ENCODE results near the gene VPS33B. TPM values are rescaled to one million over a fixed set of nuclear protein-coding genes. Genes with fewer than 3 reads are reported as not detected.

The VPS33B gene
- total RNA-seq, 4 donors from 2014 or later: 3.3 to 9.0 (median 8.1) TPM

DNA sequence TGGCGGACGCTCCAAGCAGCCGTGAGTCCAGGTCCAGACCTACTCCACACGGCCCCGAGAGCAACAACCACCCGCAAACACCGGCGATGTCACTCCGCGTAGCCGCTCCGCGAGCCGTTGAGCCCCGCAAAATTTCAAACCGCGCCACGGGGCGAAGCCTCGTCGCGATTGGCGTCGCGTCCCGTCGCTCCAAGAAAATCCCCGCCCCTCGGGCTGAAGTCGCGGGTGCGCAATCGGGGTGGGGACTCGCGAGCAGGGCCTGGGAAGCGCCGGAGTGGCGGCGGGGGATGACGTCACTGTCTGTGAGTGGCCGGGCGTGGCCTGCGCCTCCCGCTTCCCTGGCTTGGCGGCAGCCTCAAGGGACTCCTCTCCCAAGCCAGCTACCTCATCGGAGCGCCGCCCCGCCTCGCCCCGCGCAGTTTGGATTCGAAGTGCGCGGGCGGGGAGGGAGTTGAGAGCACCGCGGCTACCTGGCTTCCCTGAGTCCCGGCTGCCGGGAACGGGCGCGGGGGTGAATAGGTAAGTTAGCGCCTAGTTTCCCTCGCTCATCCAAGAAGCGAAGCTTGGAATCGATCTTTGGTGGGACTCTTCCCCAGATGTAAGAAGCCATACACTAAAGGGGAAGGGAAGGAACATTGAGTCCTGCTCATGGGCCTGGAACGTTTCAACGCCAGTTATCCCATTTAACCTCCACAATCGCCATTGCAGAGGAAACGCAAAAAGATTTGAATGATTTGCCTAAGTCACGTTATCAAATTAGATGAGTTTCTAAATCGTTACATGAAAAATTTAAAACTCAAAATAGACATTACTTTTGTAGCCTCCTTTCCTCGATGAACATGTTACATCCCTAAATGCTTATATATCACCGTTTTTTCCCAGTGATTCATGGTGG, 27.7 kb downstream of the VPS33B start, which contains the start of gene PRC1:
PRC1 (minus strand) TSS at position 119 of the 895 bp plus-strand sequence; CDS start at position 1, 118 bp downstream.
- H3K4me1 ChIP-seq: peaks cover 0 to 30% (median 0%) of the 10 kb centered on the region in 3 donors
- peak within 1 kb of the TSS; percentile 72 to 100 (median 81) for H3K4me3 ChIP-seq
- TF ChIP-seq POLR2A (IDR thresholded peaks at IDR 0.05): peak in 2 of 4 donors; percentile 74 to 78
- TF ChIP-seq, protein P1, sequence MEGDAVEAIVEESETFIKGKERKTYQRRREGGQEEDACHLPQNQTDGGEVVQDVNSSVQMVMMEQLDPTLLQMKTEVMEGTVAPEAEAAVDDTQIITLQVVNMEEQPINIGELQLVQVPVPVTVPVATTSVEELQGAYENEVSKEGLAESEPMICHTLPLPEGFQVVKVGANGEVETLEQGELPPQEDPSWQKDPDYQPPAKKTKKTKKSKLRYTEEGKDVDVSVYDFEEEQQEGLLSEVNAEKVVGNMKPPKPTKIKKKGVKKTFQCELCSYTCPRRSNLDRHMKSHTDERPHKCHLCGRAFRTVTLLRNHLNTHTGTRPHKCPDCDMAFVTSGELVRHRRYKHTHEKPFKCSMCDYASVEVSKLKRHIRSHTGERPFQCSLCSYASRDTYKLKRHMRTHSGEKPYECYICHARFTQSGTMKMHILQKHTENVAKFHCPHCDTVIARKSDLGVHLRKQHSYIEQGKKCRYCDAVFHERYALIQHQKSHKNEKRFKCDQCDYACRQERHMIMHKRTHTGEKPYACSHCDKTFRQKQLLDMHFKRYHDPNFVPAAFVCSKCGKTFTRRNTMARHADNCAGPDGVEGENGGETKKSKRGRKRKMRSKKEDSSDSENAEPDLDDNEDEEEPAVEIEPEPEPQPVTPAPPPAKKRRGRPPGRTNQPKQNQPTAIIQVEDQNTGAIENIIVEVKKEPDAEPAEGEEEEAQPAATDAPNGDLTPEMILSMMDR (IDR thresholded peaks at IDR 0.05): peak in 1 of 6 experiments; percentile 10
- no peaks in the 10 kb centered on the region for H3K27me3 ChIP-seq
- H3K9me3 ChIP-seq: no peaks in the 10 kb centered on the region
- DNase-seq: peak; percentile 90
- intact Hi-C loops (cut with DNase I): no loop called here
- WGBS, 2 donors: 0 to 1% methylated on average over 11 to 51 of the region's 75 CpGs
- H3K36me3 ChIP-seq: peaks cover 0 to 28% (median 14%) of the 10 kb centered on the region in 3 donors
- peak within 1 kb of the TSS; percentile 90 to 98 (median 97) for H3K27ac ChIP-seq

DNA sequence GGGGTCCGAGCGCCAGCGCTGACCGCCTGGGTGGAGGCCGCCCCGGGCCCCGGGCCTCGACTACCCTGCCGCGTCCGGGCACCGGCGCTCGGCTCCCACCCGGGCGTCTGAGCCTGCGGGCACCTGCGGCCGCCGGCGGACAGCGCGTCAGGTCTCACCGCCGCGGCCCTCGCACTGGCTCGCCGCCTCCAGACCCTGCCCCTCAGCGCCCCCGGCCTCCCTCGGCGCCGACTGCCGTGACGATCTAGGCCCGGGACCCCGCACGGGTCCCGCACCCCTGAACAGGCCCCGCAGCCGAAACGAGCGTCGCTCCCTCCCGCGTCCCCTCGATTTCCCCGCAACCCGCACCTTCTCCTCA, 28.4 kb downstream of the VPS33B start:
- intact Hi-C loops (cut with DNase I): no loop called here
- Histone ChIP-seq H3K4me1 (peaks cover 0 to 30% (median 0%) of the 10 kb centered on the region in 3 donors), H3K36me3 (peaks cover 0 to 21% (median 8%) of the 10 kb centered on the region in 3 donors), H3K27me3 (no peaks in the 10 kb centered on the region), H3K4me3 (peak overlapping the region; percentile 72 to 100 (median 81)), H3K27ac (peak overlapping the region; percentile 90 to 98 (median 97)), H3K9me3 (no peaks in the 10 kb centered on the region)
- no peak for DNase-seq
- WGBS, 2 donors: 0 to 2% methylated on average over 20 to 30 of the region's 50 CpGs
- TF ChIP-seq POLR2A (IDR thresholded peaks at IDR 0.05): no peak
- TF ChIP-seq, protein P1 (IDR thresholded peaks at IDR 0.05): no peak

DNA sequence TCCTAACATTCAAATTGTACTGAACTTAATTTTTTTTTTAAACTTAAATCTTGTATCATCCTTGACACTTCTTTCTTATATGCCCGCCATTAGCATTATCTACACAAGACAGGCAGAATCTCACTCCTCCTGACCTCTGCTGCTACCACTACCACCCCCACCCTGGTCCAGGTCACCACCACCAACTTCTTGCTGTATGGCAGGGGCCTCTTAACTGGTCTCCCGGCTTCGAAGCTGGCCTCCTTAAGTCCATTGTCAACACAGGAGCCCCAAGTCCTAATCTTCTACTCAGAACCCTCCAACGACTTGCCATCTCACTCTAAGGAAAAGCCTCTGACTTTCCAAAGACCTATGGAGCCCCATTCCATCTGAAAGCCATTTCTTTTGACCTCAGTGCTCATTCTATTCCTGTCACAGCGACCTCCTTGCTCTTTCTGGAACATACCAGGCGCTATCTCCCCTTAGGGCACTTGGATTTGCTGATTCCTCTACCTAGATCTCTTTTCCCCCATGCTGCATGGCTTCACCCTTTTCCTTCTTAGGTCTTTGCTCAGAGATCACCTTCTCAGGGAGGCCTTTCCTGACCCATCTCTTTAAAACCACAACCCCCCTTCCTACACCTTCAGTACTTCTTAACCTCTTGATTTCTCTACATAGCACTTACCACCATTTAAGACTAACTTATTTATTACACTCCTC, 30.7 kb downstream of the VPS33B start:
- no peak for DNase-seq
- 81 to 87% methylated on average over 6 of the region's 6 CpGs for WGBS, 2 donors
- Histone ChIP-seq H3K36me3 (no peaks in the 10 kb centered on the region), H3K27ac (peak overlapping the region in 1 of 4 donors; percentile 16), H3K4me1 (peaks cover 0 to 50% (median 5%) of the 10 kb centered on the region in 3 donors), H3K27me3 (no peaks in the 10 kb centered on the region), H3K9me3 (no peaks in the 10 kb centered on the region), H3K4me3 (no peak overlapping the region)
- no peak for TF ChIP-seq POLR2A (IDR thresholded peaks at IDR 0.05)
- TF ChIP-seq, protein P1 (IDR thresholded peaks at IDR 0.05): no peak
- intact Hi-C loops (cut with DNase I): no loop called here

DNA sequence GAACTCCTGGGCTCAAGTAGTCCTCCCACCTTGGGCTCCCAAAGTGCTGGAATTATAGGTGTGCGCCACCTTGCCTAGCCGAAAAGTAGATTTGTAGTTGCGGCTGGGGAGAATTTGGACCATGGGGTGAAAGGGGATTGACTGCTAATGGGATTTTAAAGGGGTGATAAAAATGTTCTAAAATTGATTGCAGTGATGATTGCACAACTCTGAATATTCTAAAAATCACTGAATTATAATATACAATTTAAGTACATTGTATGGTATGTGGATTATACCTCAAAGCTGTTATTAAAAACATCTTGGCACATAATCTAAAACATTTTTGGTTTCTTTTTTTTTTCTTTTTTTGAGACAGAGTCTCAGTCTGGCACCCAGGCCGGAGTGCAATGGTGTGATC, 31.9 kb downstream of the VPS33B start:
- Histone ChIP-seq H3K36me3 (no peaks in the 10 kb centered on the region), H3K4me3 (no peak overlapping the region), H3K27me3 (no peaks in the 10 kb centered on the region), H3K9me3 (no peaks in the 10 kb centered on the region), H3K27ac (no peak overlapping the region), H3K4me1 (peaks cover 0 to 52% (median 5%) of the 10 kb centered on the region in 3 donors)
- DNase-seq: no peak
- TF ChIP-seq POLR2A (IDR thresholded peaks at IDR 0.05): no peak
- TF ChIP-seq, protein P1 (IDR thresholded peaks at IDR 0.05): no peak
- WGBS, 2 donors: 94 to 98% methylated on average over 3 to 4 of the region's 4 CpGs
- intact Hi-C loops (cut with DNase I): no loop called here
